Vagina (tissue), 2 donors: ENCODE results near the gene GPR87.

Source experiments
- POLR2A ChIP-seq, 2 donors: fragments of 450-650 bp; IDR thresholded peaks; one replicate each; pipeline ENCODE4 v1.6.1; 2017; ENCODE audit warnings: antibody characterized with exemption in 2 of 2, mild to moderate bottlenecking in 2 of 2, moderate library complexity in 2 of 2
- POLR2AphosphoS5 ChIP-seq, 2 donors: sonication (generic); formaldehyde crosslinking; IDR thresholded peaks; one replicate each; pipeline ENCODE4 v1.9.0; 2017; ENCODE audit warnings: antibody characterized with exemption in 2 of 2, mild to moderate bottlenecking in 2 of 2, low read depth in 1 of 2; ENCODE audit not compliant: insufficient read depth in 1 of 2
- TF ChIP-seq, protein P1 (sequence below), 3 experiments: fragments of 450-650 bp in 2 of 3; fragments of 200-600 bp in 1 of 3; sonication (generic) in 1 of 3; IDR thresholded peaks; one replicate each; pipeline ENCODE4 v1.5.1; 2017 to 2019; ENCODE audit warnings: antibody characterized with exemption in 3 of 3, mild to moderate bottlenecking in 2 of 3, moderate library complexity in 2 of 3

- TF ChIP-seq POLR2A (IDR thresholded peaks at IDR 0.05) (no peak), POLR2AphosphoS5 (IDR thresholded peaks at IDR 0.05; ENCODE audit: insufficient read depth in 1 of 2, low read depth in 1 of 2) (no peak)
- TF ChIP-seq, protein P1, sequence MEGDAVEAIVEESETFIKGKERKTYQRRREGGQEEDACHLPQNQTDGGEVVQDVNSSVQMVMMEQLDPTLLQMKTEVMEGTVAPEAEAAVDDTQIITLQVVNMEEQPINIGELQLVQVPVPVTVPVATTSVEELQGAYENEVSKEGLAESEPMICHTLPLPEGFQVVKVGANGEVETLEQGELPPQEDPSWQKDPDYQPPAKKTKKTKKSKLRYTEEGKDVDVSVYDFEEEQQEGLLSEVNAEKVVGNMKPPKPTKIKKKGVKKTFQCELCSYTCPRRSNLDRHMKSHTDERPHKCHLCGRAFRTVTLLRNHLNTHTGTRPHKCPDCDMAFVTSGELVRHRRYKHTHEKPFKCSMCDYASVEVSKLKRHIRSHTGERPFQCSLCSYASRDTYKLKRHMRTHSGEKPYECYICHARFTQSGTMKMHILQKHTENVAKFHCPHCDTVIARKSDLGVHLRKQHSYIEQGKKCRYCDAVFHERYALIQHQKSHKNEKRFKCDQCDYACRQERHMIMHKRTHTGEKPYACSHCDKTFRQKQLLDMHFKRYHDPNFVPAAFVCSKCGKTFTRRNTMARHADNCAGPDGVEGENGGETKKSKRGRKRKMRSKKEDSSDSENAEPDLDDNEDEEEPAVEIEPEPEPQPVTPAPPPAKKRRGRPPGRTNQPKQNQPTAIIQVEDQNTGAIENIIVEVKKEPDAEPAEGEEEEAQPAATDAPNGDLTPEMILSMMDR (IDR thresholded peaks at IDR 0.05): no peak
These were observed 38.4 kb downstream of the GPR87 start, which contains the start of gene P2RY14 for GRCh38 chr3:151278230-151278629.
